H1 (cell line): ENCODE measurements around the gene PTGDS. TPM values are rescaled to one million over a fixed set of nuclear protein-coding genes. Genes with fewer than 3 reads are reported as not detected.

Source experiments
- BRCA1 ChIP-seq: IDR thresholded peaks from 2 replicates; pipeline ENCODE4 v1.6.1; 2012; ENCODE audit warnings: low read depth, low read length, improper control_type of control experiment
- CBX5 ChIP-seq: fragments of 300-800, 300-1000 bp; sonication (generic); IDR thresholded peaks from 2 replicates; pipeline ENCODE4 v1.7.1; 2016; ENCODE audit warnings: antibody characterized with exemption, low read length, low read depth
- CREB1 ChIP-seq: IDR thresholded peaks from 2 replicates; pipeline ENCODE4 v1.6.1; 2012; ENCODE audit warnings: inconsistent platforms
- NANOG ChIP-seq: IDR thresholded peaks from 2 replicates; pipeline ENCODE4 v1.6.1; 2011; ENCODE audit warnings: low read length, low read depth, mild to moderate bottlenecking, inconsistent platforms; ENCODE audit not compliant: insufficient read depth, poor library complexity, severe bottlenecking
- RAD21 ChIP-seq, 2 experiments: IDR thresholded peaks in 1 of 2; conservative IDR thresholded peaks in 1 of 2; 2 replicates each; pipeline ENCODE4 v1.6.1; 2011; ENCODE audit warnings: low read depth in 2 of 2, low read length in 2 of 2, improper control_type of control experiment in 1 of 2, inconsistent platforms in 1 of 2, mild to moderate bottlenecking in 1 of 2, moderate library complexity in 1 of 2
- TAF7 ChIP-seq: optimal IDR thresholded peaks from 2 replicates; pipeline ENCODE3; 2011; ENCODE audit warnings: low read depth, mild to moderate bottlenecking, inconsistent platforms, low read length, moderate library complexity, borderline replicate concordance
- TBP ChIP-seq: IDR thresholded peaks from 2 replicates; pipeline ENCODE4 v1.6.1; 2011; ENCODE audit warnings: low read depth, low read length, improper control_type of control experiment
- polyA plus RNA-seq, 7 experiments: library from polyadenylated mRNA; depleted of rRNA in 3 of 7; stranded (reverse) in 5 of 7; unstranded in 2 of 7; fragments of >200 nt in 5 of 7; fragments of 200-250 nt in 2 of 7; gene quantifications; 1 replicate in 5 of 7; 2 replicates in 1 of 7; 4 replicates in 1 of 7; pipeline versions ENCODE4 v1.2.1 to v1.2.3, GENCODE V29; 2011 to 2013; ENCODE audit warnings: missing spikeins in 2 of 7, mixed read lengths in 2 of 7
- total RNA-seq: library from RNA; stranded (reverse); fragmentation: NEBNext Ultra II Directional; extraction: Animal tissue kit (Norgen Biotek cat#: 25700); gene quantifications from 2 replicates; pipeline ENCODE4 v1.2.1, GENCODE V29; 2021
- TF ChIP-seq, protein P1 (sequence below): fragments of 300-600 bp; sonication (generic); IDR thresholded peaks from 2 replicates; pipeline ENCODE4 v1.7.1; 2012; ENCODE audit warnings: low read length, moderate library complexity, mild to moderate bottlenecking, inconsistent platforms; ENCODE audit not compliant: insufficient replicate concordance
- TF ChIP-seq, protein P2 (sequence below): IDR thresholded peaks from 2 replicates; pipeline ENCODE4 v1.6.1; 2011; ENCODE audit warnings: low read depth, mild to moderate bottlenecking, low read length; ENCODE audit not compliant: insufficient read depth

The PTGDS gene
- total and polyA plus RNA-seq, 2 of the 8 experiments (the other 6 are each of a cell fraction or from before 2014, with no cell fraction given): 1.7 to 2.3 TPM

DNA sequence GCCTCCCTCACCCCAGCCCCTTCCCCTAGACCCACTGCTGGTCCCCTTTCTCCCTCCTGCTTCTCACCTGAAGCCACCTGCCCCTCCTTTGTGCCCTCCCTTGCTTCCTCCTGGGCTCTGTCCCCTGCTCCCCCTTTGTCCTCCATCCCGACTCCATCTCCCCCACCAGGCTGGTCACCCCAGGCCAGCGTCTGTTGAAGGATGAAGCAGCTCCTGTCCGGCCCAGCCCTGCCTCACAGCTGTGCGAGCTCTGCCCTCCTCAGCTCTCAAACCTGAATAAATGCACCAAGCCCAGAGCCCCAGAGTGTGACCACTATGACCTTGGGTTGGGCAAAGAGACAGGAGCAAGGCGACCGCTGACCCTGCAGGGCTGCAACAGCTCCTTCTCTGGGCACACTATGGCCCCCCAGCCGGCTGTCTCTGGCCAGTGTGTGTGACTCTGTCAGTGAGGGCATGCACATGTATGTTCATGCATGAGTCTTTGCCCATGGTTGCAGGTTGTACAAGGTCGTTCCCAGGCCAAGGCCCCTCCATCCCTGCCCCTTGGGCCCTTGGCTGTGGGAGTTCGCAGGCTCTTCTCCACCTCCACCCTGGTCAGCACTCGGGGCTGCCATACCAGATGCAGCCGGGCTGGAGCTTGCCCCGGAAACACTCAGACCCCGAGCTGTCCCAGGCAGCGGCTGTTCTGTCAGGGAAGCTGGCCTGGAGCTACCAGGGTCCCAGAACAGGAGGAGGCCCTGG lies 21.9 kb upstream of the PTGDS start (continued):
- TF ChIP-seq, protein P1, sequence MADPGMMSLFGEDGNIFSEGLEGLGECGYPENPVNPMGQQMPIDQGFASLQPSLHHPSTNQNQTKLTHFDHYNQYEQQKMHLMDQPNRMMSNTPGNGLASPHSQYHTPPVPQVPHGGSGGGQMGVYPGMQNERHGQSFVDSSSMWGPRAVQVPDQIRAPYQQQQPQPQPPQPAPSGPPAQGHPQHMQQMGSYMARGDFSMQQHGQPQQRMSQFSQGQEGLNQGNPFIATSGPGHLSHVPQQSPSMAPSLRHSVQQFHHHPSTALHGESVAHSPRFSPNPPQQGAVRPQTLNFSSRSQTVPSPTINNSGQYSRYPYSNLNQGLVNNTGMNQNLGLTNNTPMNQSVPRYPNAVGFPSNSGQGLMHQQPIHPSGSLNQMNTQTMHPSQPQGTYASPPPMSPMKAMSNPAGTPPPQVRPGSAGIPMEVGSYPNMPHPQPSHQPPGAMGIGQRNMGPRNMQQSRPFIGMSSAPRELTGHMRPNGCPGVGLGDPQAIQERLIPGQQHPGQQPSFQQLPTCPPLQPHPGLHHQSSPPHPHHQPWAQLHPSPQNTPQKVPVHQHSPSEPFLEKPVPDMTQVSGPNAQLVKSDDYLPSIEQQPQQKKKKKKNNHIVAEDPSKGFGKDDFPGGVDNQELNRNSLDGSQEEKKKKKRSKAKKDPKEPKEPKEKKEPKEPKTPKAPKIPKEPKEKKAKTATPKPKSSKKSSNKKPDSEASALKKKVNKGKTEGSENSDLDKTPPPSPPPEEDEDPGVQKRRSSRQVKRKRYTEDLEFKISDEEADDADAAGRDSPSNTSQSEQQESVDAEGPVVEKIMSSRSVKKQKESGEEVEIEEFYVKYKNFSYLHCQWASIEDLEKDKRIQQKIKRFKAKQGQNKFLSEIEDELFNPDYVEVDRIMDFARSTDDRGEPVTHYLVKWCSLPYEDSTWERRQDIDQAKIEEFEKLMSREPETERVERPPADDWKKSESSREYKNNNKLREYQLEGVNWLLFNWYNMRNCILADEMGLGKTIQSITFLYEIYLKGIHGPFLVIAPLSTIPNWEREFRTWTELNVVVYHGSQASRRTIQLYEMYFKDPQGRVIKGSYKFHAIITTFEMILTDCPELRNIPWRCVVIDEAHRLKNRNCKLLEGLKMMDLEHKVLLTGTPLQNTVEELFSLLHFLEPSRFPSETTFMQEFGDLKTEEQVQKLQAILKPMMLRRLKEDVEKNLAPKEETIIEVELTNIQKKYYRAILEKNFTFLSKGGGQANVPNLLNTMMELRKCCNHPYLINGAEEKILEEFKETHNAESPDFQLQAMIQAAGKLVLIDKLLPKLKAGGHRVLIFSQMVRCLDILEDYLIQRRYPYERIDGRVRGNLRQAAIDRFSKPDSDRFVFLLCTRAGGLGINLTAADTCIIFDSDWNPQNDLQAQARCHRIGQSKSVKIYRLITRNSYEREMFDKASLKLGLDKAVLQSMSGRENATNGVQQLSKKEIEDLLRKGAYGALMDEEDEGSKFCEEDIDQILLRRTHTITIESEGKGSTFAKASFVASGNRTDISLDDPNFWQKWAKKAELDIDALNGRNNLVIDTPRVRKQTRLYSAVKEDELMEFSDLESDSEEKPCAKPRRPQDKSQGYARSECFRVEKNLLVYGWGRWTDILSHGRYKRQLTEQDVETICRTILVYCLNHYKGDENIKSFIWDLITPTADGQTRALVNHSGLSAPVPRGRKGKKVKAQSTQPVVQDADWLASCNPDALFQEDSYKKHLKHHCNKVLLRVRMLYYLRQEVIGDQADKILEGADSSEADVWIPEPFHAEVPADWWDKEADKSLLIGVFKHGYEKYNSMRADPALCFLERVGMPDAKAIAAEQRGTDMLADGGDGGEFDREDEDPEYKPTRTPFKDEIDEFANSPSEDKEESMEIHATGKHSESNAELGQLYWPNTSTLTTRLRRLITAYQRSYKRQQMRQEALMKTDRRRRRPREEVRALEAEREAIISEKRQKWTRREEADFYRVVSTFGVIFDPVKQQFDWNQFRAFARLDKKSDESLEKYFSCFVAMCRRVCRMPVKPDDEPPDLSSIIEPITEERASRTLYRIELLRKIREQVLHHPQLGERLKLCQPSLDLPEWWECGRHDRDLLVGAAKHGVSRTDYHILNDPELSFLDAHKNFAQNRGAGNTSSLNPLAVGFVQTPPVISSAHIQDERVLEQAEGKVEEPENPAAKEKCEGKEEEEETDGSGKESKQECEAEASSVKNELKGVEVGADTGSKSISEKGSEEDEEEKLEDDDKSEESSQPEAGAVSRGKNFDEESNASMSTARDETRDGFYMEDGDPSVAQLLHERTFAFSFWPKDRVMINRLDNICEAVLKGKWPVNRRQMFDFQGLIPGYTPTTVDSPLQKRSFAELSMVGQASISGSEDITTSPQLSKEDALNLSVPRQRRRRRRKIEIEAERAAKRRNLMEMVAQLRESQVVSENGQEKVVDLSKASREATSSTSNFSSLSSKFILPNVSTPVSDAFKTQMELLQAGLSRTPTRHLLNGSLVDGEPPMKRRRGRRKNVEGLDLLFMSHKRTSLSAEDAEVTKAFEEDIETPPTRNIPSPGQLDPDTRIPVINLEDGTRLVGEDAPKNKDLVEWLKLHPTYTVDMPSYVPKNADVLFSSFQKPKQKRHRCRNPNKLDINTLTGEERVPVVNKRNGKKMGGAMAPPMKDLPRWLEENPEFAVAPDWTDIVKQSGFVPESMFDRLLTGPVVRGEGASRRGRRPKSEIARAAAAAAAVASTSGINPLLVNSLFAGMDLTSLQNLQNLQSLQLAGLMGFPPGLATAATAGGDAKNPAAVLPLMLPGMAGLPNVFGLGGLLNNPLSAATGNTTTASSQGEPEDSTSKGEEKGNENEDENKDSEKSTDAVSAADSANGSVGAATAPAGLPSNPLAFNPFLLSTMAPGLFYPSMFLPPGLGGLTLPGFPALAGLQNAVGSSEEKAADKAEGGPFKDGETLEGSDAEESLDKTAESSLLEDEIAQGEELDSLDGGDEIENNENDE: no peak
- TF ChIP-seq BRCA1 (no peak), TBP (no peak), CREB1 (no peak), TAF7 (no peak), RAD21 (IDR thresholded peaks at IDR 0.05 in 1 of 2, conservative IDR thresholded peaks at IDR 0.05 in 1 of 2; ENCODE audit: low read depth in 2 of 2, low read length in 2 of 2) (no peak), CBX5 (no peak), NANOG (no peak)
- TF ChIP-seq, protein P2, sequence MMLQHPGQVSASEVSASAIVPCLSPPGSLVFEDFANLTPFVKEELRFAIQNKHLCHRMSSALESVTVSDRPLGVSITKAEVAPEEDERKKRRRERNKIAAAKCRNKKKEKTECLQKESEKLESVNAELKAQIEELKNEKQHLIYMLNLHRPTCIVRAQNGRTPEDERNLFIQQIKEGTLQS: no peak
